HL-60 (cell line): ENCODE results near the gene GUCA1A.

ENCODE experiments used
- CTCF ChIP-seq: IDR thresholded peaks from one replicate; pipeline ENCODE4 v1.5.1; 2011; ENCODE audit warnings: low read length, control low read depth, inconsistent platforms; ENCODE audit not compliant: insufficient read depth
- POLR2AphosphoS5 ChIP-seq: IDR thresholded peaks from 2 replicates; pipeline ENCODE4 v1.6.1; 2012; ENCODE audit warnings: low read depth

- TF ChIP-seq POLR2AphosphoS5 (no peak), CTCF (no peak)
Observed at GRCh38 chr6:42125231-42125630, 47.9 kb upstream of the GUCA1A start.
